22Rv1 (cell line): Measurements from ENCODE around the gene MYL12A.

Experiments
- ZFX ChIP-seq: fragments of 450-650 bp; IDR thresholded peaks from 2 replicates; pipeline ENCODE4 v1.6.1; 2017; ENCODE audit warnings: antibody characterized with exemption, borderline replicate concordance
- TF ChIP-seq, protein P1 (sequence below): fragments of 450-650 bp; IDR thresholded peaks from 2 replicates; pipeline ENCODE4 v1.5.1; 2017; ENCODE audit warnings: mild to moderate bottlenecking

DNA sequence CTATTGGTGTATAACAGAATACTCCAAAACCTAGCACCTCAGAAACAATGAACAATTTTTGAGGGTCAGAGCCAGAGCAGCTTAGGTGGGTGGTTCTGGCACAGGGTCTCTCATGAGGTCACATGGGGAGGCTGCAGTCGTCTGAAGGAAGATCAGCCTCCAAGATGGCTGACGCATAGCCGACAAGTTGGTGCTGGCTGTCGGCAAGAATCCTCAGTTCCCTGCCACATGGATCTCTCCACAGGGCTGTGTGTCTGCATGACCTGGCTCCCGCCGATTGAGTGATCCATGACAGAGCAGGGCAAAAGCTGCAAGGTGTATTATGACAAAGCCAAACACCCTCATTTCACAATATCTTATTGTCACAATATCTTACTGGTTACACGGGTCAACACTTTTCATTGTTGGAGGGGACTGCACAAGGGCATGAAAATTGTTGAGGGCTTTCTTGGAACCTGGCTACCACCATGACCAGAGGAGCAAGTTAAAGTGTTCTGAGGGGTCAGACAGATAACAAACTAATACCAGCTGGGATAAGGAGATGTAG is 18.5 kb downstream of the MYL12A start:
- TF ChIP-seq, protein P1, sequence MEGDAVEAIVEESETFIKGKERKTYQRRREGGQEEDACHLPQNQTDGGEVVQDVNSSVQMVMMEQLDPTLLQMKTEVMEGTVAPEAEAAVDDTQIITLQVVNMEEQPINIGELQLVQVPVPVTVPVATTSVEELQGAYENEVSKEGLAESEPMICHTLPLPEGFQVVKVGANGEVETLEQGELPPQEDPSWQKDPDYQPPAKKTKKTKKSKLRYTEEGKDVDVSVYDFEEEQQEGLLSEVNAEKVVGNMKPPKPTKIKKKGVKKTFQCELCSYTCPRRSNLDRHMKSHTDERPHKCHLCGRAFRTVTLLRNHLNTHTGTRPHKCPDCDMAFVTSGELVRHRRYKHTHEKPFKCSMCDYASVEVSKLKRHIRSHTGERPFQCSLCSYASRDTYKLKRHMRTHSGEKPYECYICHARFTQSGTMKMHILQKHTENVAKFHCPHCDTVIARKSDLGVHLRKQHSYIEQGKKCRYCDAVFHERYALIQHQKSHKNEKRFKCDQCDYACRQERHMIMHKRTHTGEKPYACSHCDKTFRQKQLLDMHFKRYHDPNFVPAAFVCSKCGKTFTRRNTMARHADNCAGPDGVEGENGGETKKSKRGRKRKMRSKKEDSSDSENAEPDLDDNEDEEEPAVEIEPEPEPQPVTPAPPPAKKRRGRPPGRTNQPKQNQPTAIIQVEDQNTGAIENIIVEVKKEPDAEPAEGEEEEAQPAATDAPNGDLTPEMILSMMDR, result no peak
- TF ChIP-seq ZFX, result no peak
